DND-41 (cell line): ENCODE results near the gene LRP11.

ENCODE experiments used
- ATAC-seq: fragments of 200-7000 bp; cut with Tn5 transposase; 3 replicates; pipeline ENCODE4 v1.9.1; 2021; ENCODE audit warnings: low read depth; ENCODE audit not compliant: insufficient read depth
- DNase-seq: peaks from one replicate; pipeline ENCODE4 v3.0.0-alpha.2; 2020
- H2AFZ ChIP-seq: 2 replicates; pipeline ENCODE4 v1.6.0; 2012; ENCODE audit warnings: low read depth, low read length
- H3K27ac ChIP-seq: 2 replicates; pipeline ENCODE4 v1.5.1; 2012; ENCODE audit warnings: low read length, inconsistent platforms
- H3K27me3 ChIP-seq: fragments of 200-600 bp; sonication (generic); 2 replicates; pipeline ENCODE4 v1.6.0; 2012; ENCODE audit warnings: low read length, mild to moderate bottlenecking, inconsistent platforms; ENCODE audit not compliant: insufficient read depth, poor library complexity
- H3K36me3 ChIP-seq: 2 replicates; pipeline ENCODE4 v1.5.1; 2012; ENCODE audit warnings: low read length, inconsistent platforms; ENCODE audit not compliant: insufficient read depth
- H3K4me1 ChIP-seq: 2 replicates; pipeline ENCODE4 v1.5.1; 2012; ENCODE audit warnings: mild to moderate bottlenecking, low read length; ENCODE audit not compliant: insufficient read depth
- H3K4me2 ChIP-seq: 2 replicates; pipeline ENCODE4 v1.6.0; 2012; ENCODE audit warnings: mild to moderate bottlenecking, moderate library complexity, low read length, inconsistent platforms; ENCODE audit not compliant: insufficient read depth
- H3K4me3 ChIP-seq, 2 experiments: fragments of 200-600 bp in 1 of 2; shearing (Covaris generic) in 1 of 2; 2 replicates each; pipeline ENCODE4 v1.5.1; 2012 to 2016; ENCODE audit warnings: inconsistent platforms in 2 of 2, low read length in 2 of 2, mild to moderate bottlenecking in 2 of 2, low read depth in 1 of 2, moderate library complexity in 1 of 2
- H3K79me2 ChIP-seq: 2 replicates; pipeline ENCODE4 v1.6.0; 2012; ENCODE audit warnings: low read length, inconsistent platforms; ENCODE audit not compliant: insufficient read depth
- H3K9ac ChIP-seq: 2 replicates; pipeline ENCODE4 v1.6.0; 2012; ENCODE audit warnings: low read depth, mild to moderate bottlenecking, inconsistent platforms, low read length, moderate library complexity
- H3K9me3 ChIP-seq: 2 replicates; pipeline ENCODE4 v1.5.1; 2012; ENCODE audit warnings: low read length, moderate library complexity, mild to moderate bottlenecking, inconsistent platforms; ENCODE audit not compliant: insufficient read depth, severe bottlenecking
- H4K20me1 ChIP-seq: 2 replicates; pipeline ENCODE4 v1.6.0; 2012; ENCODE audit warnings: low read length; ENCODE audit not compliant: insufficient read depth
- EZH2 ChIP-seq: IDR thresholded peaks from 3 replicates; pipeline ENCODE4 v1.6.1; 2012; ENCODE audit warnings: borderline replicate concordance, low read depth, mild to moderate bottlenecking, moderate library complexity, low read length, inconsistent platforms; ENCODE audit not compliant: severe bottlenecking
- TF ChIP-seq, protein P1 (sequence below): IDR thresholded peaks from 2 replicates; pipeline ENCODE4 v1.5.1; 2012; ENCODE audit warnings: borderline replicate concordance, low read length, moderate library complexity, mild to moderate bottlenecking; ENCODE audit not compliant: poor library complexity, severe bottlenecking; ENCODE audit errors: extremely low read depth

Gene LRP11

GRCh38 chr6:149783551-149783950 lies 80.6 kb downstream of the LRP11 start:
- H3K79me2 ChIP-seq = peaks cover 28% of the 10 kb centered on the region
- ATAC-seq = no peak

GRCh38 chr6:149782337-149782736 lies 81.8 kb downstream of the LRP11 start:
- no peak for DNase-seq
- no peaks in the 10 kb centered on the region for H3K27me3 ChIP-seq
- H2AFZ ChIP-seq = no peak overlapping the region
- H3K4me3 ChIP-seq = no peak overlapping the region
- ATAC-seq = no peak
- peaks cover 25% of the 10 kb centered on the region for H3K79me2 ChIP-seq
- H3K4me2 ChIP-seq = no peak overlapping the region
- no peak overlapping the region for H3K27ac ChIP-seq
- TF ChIP-seq EZH2 = no peak
- TF ChIP-seq, protein P1, sequence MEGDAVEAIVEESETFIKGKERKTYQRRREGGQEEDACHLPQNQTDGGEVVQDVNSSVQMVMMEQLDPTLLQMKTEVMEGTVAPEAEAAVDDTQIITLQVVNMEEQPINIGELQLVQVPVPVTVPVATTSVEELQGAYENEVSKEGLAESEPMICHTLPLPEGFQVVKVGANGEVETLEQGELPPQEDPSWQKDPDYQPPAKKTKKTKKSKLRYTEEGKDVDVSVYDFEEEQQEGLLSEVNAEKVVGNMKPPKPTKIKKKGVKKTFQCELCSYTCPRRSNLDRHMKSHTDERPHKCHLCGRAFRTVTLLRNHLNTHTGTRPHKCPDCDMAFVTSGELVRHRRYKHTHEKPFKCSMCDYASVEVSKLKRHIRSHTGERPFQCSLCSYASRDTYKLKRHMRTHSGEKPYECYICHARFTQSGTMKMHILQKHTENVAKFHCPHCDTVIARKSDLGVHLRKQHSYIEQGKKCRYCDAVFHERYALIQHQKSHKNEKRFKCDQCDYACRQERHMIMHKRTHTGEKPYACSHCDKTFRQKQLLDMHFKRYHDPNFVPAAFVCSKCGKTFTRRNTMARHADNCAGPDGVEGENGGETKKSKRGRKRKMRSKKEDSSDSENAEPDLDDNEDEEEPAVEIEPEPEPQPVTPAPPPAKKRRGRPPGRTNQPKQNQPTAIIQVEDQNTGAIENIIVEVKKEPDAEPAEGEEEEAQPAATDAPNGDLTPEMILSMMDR = no peak
- no peaks in the 10 kb centered on the region for H3K9me3 ChIP-seq
- H3K9ac ChIP-seq = no peak overlapping the region
- H3K36me3 ChIP-seq = peaks cover 52% of the 10 kb centered on the region
- H4K20me1 ChIP-seq = no peaks in the 10 kb centered on the region
- H3K4me1 ChIP-seq = no peaks in the 10 kb centered on the region

More at GRCh38 chr6:149783551-149783950, 80.6 kb downstream of the LRP11 start:
- H3K36me3 ChIP-seq = peaks cover 45% of the 10 kb centered on the region
- no peaks in the 10 kb centered on the region for H3K4me1 ChIP-seq
- TF ChIP-seq EZH2 = no peak
- TF ChIP-seq, protein P1 = no peak
- no peak overlapping the region for H3K4me3 ChIP-seq
- no peak overlapping the region for H3K9ac ChIP-seq
- H2AFZ ChIP-seq = no peak overlapping the region
- no peaks in the 10 kb centered on the region for H3K9me3 ChIP-seq
- no peaks in the 10 kb centered on the region for H3K27me3 ChIP-seq
- no peak for DNase-seq
- no peak overlapping the region for H3K27ac ChIP-seq
- H4K20me1 ChIP-seq = no peaks in the 10 kb centered on the region
- no peak overlapping the region for H3K4me2 ChIP-seq

GRCh38 chr6:149781715-149782114 lies 82.4 kb downstream of the LRP11 start:
- H3K4me3 ChIP-seq = no peak overlapping the region
- TF ChIP-seq EZH2 = no peak
- H3K4me1 ChIP-seq = no peaks in the 10 kb centered on the region
- H3K27me3 ChIP-seq = no peaks in the 10 kb centered on the region
- H3K4me2 ChIP-seq = no peak overlapping the region
- no peak overlapping the region for H2AFZ ChIP-seq
- peaks cover 25% of the 10 kb centered on the region for H3K79me2 ChIP-seq
- no peak overlapping the region for H3K9ac ChIP-seq
- no peaks in the 10 kb centered on the region for H4K20me1 ChIP-seq
- no peak for ATAC-seq
- no peak for DNase-seq
- peaks cover 58% of the 10 kb centered on the region for H3K36me3 ChIP-seq
- no peaks in the 10 kb centered on the region for H3K9me3 ChIP-seq
- H3K27ac ChIP-seq = no peak overlapping the region

DNA sequence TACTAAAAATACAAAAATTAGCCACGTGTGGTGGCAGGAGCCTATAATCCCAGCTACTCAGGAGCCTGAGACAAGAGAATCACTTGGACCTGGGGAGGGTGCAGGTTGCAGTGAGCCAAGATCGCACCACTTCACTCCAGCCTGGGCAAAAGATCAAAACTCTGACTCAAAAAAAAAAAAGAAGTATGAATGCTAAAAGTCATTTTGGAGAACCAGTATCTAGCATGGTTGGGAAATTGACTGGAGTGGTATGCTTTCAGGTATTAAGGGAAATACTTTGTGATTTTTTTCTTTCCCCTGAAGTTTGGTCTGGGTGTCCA lies 84.6 kb downstream of the LRP11 start:
- H3K27me3 ChIP-seq = no peaks in the 10 kb centered on the region
- no peak overlapping the region for H3K9ac ChIP-seq
- ATAC-seq (no peak), DNase-seq (no peak)
- no peak overlapping the region for H3K27ac ChIP-seq
- H4K20me1 ChIP-seq = no peaks in the 10 kb centered on the region
- TF ChIP-seq, protein P1 = no peak
- TF ChIP-seq EZH2 = no peak
- H3K79me2 ChIP-seq = peaks cover 25% of the 10 kb centered on the region
- no peak overlapping the region for H3K4me3 ChIP-seq
- no peak overlapping the region for H3K4me2 ChIP-seq
- no peaks in the 10 kb centered on the region for H3K4me1 ChIP-seq
- H3K36me3 ChIP-seq = peaks cover 72% of the 10 kb centered on the region
- H2AFZ ChIP-seq = no peak overlapping the region
- H3K9me3 ChIP-seq = no peaks in the 10 kb centered on the region
